Panc1 (cell line): ENCODE results near the gene BCL11B.

Experiments used
- POLR2AphosphoS5 ChIP-seq: IDR thresholded peaks from 2 replicates; pipeline ENCODE4 v1.6.1; 2012; ENCODE audit warnings: mild to moderate bottlenecking, low read depth, low read length, moderate library complexity
- TCF7L2 ChIP-seq: IDR thresholded peaks from 2 replicates; pipeline ENCODE4 v1.6.1; 2011; ENCODE audit warnings: mild to moderate bottlenecking, low read depth, low read length, inconsistent platforms
- TF ChIP-seq, protein P1 (sequence below): fragments of 450-650 bp; IDR thresholded peaks from 2 replicates; pipeline ENCODE4 v1.5.1; 2017; ENCODE audit warnings: mild to moderate bottlenecking

DNA sequence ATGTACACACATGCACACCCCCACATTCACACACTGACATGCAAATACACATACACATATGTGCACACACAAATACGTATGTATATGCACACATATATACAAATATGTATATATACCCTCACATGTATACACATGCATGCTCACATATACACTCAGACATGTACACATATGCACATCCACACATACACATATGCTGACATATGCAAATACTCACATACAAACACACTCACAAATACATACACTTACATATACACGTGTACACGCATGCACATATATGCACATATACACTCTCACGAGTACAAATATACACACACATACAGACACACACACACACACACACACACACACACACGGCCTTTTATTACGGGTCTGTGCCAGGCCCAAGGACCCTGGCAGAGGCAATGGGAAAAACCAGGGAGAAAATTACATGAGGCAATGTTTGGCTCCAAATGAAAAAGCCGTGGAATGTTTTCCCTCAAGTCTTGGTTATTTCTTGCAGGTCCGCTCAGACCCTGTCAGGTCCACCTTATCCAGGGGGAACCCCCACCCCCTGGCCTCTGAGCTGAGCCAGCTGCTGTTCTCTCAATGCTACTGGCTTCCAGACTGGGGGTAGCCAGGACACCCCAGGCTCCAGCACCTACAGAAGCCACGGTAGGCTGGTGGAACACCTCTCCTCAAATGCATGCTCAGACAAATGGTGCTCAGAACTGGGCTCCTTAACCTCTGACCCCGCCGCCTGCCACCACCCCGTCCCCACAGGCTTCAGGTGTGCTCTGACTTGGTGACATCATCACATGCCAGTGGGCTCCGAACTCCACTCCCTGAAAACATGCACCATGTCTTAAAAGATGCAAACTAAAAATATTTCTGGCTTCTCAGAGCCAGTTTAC lies 54.7 kb downstream of the BCL11B start:
- no peak for TF ChIP-seq POLR2AphosphoS5
- TF ChIP-seq, protein P1, sequence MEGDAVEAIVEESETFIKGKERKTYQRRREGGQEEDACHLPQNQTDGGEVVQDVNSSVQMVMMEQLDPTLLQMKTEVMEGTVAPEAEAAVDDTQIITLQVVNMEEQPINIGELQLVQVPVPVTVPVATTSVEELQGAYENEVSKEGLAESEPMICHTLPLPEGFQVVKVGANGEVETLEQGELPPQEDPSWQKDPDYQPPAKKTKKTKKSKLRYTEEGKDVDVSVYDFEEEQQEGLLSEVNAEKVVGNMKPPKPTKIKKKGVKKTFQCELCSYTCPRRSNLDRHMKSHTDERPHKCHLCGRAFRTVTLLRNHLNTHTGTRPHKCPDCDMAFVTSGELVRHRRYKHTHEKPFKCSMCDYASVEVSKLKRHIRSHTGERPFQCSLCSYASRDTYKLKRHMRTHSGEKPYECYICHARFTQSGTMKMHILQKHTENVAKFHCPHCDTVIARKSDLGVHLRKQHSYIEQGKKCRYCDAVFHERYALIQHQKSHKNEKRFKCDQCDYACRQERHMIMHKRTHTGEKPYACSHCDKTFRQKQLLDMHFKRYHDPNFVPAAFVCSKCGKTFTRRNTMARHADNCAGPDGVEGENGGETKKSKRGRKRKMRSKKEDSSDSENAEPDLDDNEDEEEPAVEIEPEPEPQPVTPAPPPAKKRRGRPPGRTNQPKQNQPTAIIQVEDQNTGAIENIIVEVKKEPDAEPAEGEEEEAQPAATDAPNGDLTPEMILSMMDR = no peak
- TF ChIP-seq TCF7L2 = no peak
